NCI-H2227 treated with DMSO at 0.1 percent for 48 hours (cell line): ENCODE data around the gene ADRM1.

ENCODE experiments used
- DNase-seq: peaks from one replicate; lab custom pipeline; 2025; lab: John Stamatoyannopoulos, UW

The ADRM1 gene

DNA sequence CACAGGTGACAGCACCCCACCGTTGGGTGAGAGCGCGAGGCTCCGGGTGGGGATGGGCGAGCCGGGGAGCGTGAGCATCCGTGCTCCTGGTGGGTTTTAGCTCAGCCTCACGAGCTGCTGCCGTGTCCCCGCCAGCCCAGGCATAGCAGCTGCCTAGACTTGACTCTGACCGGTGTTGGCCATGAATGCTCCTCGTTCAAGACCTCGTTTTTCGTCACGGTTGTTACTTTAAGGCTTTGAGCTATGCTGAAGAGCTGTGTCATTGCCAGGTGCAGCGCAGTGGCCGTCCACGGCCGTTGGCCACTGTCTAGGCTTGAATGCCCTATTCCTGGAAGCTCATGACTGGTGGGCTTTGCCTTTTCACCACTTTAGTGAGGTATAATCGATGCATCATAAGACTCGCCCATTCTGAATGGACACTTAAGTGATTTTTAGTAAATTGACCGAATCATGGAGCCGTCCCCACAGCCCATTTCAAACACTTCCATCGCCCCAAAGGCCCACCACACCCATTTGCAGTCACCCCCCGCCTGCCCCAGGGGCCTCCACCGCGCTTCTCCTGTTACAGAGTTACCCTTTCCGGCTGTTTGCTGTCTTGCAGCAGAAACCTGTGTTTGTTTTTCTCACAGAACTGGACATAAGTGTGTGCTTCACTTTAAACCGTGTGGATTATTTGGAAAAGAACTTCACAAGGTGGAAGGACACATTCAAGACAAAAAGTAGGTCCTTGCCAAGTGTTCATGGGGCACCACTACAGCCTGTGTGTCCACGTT is 21.4 kb upstream of the ADRM1 start:
- DNase-seq: no peak

GRCh38 chr20:62282103-62282502 is 20.7 kb upstream of the ADRM1 start:
- no peak for DNase-seq

DNA sequence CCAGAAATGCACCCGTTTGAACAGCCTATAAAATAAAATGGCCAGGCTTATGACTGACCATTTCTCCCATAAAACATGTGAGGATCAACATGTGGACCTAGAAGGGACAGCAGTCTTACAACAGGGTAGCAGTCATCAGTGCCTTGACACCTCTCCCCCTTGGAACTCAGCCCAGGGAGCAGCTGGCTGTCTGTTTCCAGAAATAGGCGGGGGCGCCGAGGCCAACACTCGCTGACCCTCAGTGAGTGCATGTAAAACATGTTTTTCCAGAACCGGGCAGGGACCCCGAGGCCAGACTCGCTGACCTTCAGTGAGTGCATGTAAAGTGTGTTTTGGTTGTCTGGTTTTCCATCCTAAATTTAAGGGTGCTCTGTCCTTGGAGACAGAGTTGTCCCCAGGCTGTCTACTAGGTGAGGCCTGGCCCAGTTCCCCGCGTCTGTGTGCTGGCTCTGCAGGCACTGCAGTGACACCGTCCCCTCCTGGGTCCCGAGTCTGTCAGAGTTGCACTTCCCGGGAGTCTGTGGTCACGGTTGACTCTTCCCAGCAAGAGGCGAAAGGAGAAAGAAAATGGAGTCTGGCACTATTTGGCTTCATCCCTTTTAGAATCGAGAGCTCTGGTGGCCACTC is 19.8 kb upstream of the ADRM1 start:
- DNase-seq: no peak

GRCh38 chr20:62284448-62284847 is 18.3 kb upstream of the ADRM1 start:
- DNase-seq: no peak

DNA sequence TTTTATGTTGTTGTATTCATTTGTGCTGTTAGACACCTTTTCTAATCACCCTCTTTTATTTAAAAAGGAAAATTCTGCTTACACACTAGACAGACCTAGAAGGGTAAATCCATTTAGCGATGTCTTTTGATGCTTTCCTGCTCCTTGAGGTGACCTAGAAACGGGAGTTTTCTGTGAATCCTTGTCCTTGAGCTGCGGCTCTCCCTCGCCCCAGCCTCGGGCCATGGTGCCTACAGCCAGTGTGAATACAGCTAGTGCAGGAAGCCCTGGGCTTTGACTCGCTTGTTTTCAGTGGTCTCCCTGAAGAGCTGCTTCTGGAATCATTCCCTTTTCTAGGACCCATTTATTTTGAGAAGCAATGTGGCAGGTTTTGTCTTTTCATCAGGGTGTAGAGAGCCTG is 17.6 kb upstream of the ADRM1 start:
- no peak for DNase-seq

GRCh38 chr20:62285722-62286121 is 17.1 kb upstream of the ADRM1 start:
- DNase-seq: no peak

DNA sequence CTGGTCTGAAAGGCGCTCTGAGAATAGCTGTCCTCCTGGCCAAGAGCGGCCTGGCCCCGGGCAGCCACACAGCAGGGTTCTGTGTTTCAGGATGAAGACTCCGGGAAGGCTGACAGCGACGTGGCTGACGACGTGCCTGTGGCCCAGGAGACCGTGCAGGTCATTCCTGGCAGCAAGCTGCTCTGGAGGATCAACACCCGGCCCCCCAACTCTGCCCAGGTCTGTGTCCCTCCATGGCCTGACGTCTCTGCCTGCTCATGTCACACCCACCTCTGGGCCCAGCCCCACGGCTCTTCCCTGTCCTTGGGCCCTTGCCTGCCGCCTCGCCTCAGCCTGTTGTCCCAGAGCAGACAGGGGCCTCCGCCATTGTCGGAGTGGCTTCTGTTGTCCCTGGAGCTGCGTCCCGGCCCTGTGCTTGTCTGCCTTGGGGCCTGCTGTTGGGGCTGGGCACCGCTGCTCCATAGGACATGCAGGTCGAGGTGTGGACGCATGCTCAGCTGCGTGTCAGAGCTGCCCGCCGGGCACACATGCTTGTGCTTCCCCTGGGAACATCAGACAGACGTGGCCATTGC is 16.2 kb upstream of the ADRM1 start:
- no peak for DNase-seq

GRCh38 chr20:62287129-62287528 is 15.7 kb upstream of the ADRM1 start:
- no peak for DNase-seq

DNA sequence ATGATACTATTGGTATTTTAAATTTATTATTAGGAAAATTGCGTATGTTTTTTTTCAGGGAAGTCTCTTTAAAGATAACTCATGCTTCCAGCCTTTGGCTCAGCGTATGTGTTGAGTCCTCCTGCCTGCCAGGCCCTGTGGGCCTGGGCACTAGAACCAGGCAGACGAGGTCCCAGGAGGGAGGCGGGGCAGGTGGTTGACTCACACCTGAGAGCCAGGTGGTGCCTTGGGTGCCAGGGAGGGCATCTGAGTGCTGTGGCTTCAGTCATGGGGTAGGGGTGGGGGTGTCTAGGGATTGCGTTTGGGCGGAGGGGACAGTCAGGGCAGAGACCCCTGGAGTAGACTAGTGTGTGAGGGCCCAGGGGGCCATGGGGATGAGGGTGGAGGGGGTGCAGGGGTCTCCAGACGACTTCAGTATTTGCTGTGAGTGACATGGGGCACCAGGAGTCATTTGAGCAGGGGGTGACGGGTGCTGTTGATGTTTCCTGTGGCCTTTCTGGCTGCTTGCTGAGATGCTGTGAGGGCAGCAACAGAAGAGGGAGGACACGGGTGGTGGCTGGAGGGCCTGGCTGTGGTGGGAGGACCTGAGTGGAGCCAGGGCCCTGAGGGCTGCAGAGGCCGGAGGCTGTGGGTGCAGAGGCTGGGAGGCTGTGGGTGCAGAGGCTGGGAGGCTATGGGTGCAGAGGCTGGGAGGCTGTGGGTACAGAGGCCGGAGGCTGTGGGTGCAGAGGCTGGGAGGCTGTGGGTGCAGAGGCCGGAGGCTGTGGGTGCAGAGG is 14.8 kb upstream of the ADRM1 start:
- DNase-seq: no peak

DNA sequence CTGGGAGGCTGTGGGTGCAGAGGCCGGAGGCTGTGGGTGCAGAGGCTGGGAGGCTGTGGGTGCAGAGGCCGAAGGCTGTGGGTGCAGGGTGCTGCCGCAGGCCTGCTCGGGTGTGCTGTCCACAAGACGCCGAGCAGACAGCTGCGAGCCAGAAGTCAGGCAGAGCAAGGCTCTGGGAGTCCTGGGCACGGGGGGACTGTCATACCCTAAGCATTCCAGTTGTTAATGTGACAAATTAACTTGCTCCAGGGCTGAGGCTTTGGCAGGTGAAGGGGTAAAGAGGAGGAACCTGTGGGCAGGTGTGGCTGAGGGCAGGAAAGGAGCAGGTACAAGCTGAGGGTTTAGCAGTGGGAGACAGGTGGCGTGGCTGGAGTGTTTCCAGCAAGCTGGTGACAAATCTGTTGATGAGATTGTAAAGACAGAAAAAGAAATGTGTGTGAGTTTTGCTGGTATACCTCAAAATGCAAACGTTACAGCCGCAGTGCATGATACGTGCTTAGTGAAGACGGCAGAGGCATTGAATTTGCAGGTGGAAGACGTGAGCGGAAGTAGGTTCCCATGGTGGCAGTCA is 14.2 kb upstream of the ADRM1 start:
- DNase-seq: no peak

- no peak for DNase-seq
These were observed 13.7 kb upstream of the ADRM1 start for GRCh38 chr20:62289131-62289530.

GRCh38 chr20:62289898-62290297 is 12.9 kb upstream of the ADRM1 start:
- DNase-seq: no peak

GRCh38 chr20:62291251-62292066 is 11.3 kb upstream of the ADRM1 start:
- DNase-seq: no peak

- DNase-seq: no peak
These were observed 10.7 kb upstream of the ADRM1 start for GRCh38 chr20:62292108-62292507.

DNA sequence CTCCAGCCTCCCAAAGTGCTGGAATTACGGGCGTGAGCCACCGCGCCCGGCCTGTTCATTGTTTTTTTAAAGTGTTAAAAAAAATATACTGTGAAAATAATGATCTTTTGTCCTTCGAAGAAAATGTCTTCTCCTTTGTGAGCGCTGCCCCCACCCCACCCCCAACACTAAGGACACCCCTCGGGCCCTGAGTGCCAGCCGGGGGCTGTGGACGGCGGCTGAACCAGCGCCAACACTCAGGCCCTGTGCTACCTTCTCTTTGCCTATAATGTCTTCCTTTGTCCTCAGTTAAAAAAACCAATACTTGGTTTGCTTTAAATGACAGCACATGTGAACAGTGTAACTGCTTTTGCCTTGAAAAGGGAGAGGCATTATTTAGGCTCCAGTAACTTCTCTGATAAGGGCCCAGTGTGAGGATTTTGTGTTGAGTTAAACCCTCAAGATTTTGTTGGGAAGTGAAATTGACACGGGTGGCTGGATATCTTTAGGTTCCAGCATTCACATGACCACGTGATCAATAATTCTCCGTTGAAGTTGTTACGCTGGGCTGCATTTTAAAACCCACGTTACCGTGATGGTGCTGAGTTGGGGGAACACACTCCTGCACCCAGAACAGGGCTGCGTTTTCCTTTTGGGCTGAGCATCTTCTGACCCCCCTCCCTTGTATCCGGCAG is 9.5 kb upstream of the ADRM1 start:
- no peak for DNase-seq

DNA sequence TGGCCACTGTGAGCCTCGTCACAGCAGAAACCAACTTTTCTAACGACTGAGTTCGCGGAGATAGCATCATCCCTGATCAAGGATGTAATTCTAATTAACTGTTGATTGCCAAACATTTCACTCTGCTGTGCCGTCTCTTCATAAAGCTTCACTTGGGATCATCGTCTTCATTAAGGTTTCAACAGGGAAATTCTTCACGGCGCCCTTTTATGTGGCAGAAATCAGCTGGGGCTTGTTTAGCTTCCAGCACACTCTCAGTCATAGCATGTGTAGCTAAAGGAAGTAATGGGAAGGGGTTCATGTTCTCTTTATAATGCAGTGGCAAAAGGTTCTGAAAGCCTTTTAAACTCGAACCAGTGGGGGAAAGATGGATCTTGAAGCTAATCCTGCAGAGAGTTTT is 8.9 kb upstream of the ADRM1 start:
- DNase-seq: no peak

DNA sequence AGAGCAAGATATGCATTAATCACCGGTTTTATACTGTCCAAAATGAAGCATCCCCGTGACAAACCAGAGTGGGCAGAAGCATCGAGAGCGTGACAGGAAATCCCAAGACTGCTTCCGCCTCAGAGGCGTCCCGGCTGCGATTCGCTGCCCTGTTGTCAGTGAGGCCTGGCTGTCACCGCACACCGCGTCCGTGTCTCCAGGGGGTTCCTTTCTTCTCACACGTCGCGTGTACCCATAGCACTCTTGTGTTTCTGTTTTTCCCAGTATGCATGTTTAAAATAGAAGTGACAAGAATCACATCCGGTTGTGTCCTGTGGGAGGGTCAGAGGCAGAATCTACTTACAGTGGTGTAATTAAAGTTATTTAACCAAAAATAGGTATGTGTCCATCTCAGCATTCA is 8.3 kb upstream of the ADRM1 start:
- no peak for DNase-seq

- no peak for DNase-seq
These were observed 5.9 kb upstream of the ADRM1 start for GRCh38 chr20:62296724-62297448.

GRCh38 chr20:62297449-62298227 is 5.2 kb upstream of the ADRM1 start:
- DNase-seq: no peak
